Measurements from ENCODE around the gene EIF3L.

GRCh38 chr22:37905534-37906363 is 56.5 kb downstream of the EIF3L start, which contains the start of gene MICALL1:
- TF ChIP-seq, protein P1, sequence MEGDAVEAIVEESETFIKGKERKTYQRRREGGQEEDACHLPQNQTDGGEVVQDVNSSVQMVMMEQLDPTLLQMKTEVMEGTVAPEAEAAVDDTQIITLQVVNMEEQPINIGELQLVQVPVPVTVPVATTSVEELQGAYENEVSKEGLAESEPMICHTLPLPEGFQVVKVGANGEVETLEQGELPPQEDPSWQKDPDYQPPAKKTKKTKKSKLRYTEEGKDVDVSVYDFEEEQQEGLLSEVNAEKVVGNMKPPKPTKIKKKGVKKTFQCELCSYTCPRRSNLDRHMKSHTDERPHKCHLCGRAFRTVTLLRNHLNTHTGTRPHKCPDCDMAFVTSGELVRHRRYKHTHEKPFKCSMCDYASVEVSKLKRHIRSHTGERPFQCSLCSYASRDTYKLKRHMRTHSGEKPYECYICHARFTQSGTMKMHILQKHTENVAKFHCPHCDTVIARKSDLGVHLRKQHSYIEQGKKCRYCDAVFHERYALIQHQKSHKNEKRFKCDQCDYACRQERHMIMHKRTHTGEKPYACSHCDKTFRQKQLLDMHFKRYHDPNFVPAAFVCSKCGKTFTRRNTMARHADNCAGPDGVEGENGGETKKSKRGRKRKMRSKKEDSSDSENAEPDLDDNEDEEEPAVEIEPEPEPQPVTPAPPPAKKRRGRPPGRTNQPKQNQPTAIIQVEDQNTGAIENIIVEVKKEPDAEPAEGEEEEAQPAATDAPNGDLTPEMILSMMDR (IDR thresholded peaks at IDR 0.05): peak in 1 of 2 donors; percentile 20
- TF ChIP-seq POLR2A (IDR thresholded peaks at IDR 0.05): no peak

Data from suprapubic skin (tissue), 3 donors.